ENCODE measurements around the gene RPS19.
A peak's percentile ranks its signal among the peaks of the same experiment; 100 is the strongest.

Gene RPS19

DNA sequence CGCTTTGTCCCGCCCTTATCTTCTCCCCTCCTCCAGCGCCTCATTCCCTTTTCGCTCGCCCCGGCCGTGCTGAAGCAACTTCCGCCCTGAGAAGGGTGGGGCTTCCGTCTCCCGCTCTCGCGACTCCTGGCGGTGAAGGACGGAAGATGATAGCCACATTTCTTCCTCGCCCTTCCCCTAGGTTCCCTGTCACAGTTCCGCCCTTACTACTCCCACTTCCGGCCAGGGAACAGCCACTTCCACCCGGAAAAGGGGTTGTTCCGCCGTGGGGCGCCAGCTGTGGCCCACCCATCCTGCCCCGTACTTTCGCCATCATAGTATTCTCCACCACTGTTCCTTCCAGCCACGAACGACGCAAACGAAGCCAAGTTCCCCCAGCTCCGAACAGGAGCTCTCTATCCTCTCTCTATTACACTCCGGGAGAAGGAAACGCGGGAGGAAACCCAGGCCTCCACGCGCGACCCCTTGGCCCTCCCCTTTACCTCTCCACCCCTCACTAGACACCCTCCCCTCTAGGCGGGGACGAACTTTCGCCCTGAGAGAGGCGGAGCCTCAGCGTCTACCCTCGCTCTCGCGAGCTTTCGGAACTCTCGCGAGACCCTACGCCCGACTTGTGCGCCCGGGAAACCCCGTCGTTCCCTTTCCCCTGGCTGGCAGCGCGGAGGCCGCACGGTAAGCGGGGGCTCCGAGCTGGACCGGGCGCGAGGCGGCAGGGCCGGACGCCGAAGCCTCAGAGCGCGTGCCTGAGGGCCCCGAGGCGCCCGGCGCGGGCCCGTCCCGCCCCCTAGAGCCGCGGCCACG lies at the start of gene RPS19:
Gene RPS19, plus strand, starts transcription at position 638 of the 801 bp plus-strand sequence. CDS start 520 bp downstream, outside the sequence.
- peak; percentile 99 for DNase-seq

- no peak for DNase-seq
These were observed 49.8 kb upstream of the RPS19 start for GRCh38 chr19:41810301-41810700.

GRCh38 chr19:41811036-41811435 lies 49.0 kb upstream of the RPS19 start:
- DNase-seq, result no peak

DNA sequence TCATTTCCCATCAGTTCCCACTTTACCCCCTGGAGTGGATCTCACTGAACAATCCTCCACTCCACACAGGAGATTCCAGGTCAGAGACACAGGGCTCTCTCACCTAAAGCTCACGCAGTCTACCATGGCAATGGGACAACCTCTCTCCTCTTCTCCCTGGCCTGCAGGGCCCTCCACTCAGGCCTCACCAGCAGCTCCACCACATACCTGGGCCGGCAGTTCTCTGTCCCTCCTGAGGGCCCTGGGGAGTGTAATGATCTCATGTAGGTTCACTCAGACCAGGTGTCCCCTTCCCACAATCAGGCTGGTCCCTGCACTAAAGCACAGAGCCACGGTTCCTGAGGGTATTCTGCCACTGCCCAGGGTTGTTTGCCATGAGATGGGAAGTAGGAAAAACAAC lies 48.1 kb upstream of the RPS19 start:
- DNase-seq, result no peak

- no peak for DNase-seq
These were observed 46.1 kb upstream of the RPS19 start for GRCh38 chr19:41813911-41814310.

DNA sequence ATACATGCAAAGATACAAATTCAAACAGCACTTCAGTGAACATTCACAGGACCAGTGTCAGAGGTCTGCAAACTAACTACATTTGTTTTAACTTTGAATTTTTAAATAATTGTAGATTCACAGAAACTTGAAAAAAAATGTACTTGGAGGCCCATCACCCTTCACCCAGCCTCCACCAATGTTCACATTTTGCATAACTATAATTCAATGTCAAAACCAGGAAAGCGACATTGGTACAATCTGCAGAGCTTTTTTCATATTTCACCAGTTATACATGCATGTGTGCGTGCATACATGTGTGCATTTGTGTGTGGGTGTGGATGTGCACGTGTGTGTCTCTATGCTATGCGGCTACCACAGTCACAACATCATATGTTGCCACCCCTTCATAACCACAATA lies 44.8 kb upstream of the RPS19 start:
- no peak for DNase-seq

DNA sequence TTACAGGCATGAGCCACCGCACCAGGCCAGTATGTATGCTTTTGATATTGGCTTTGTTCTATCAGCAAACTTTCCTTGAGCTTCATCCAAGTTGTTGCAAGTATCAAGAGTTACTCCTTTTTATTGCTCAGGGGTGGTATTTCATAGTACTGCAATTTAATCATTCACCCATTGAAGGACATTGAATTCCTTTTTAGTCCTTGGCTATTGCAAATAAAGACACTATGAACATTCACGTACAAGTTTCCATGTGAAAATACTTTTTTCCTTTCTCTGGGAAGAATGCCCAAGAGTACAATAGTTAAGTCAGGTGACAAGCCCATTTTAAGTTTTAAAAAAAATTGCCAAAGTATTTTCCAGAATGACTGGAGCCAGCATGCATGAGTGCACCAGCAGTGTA lies 43.3 kb upstream of the RPS19 start:
- DNase-seq, result no peak

- DNase-seq, result peak; percentile 22
These were observed 38.9 kb upstream of the RPS19 start for GRCh38 chr19:41821003-41821735.

DNA sequence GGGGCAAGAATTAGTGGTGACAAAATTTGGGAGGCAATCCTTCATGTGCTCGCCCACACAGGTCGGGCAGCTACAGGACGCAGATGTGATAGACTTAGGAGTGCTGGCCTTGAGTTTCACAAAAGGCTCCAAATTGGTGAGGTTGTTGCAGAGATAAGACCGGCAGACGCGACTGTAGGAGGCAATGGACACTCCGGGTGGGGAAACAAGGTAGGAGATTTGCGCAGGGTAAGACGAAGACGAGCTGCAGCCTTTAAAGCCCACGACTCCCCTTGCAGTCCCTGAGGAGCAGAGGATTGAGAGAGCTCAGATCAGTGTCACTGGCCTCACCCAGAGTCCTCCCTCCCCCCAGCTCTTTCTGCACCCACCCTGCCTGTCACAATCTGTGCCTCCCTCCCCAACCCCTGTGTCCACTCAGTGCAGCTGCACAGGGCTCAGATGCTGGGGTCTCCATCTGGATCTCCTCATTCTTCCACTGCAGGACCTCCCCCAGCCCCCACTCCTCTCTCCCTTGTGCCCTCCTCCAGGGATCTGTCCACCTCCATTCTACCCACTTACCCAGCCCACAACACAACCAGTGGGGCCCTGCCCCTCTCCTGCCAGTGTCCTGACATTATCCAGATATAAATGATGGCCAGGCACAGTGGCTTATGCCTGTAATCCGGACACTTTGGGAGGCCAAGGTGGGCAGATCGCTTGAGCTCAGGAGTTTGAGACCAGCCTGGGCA lies 21.9 kb upstream of the RPS19 start:
- DNase-seq, result no peak

GRCh38 chr19:41839211-41839610 lies 20.8 kb upstream of the RPS19 start:
- no peak for DNase-seq

DNA sequence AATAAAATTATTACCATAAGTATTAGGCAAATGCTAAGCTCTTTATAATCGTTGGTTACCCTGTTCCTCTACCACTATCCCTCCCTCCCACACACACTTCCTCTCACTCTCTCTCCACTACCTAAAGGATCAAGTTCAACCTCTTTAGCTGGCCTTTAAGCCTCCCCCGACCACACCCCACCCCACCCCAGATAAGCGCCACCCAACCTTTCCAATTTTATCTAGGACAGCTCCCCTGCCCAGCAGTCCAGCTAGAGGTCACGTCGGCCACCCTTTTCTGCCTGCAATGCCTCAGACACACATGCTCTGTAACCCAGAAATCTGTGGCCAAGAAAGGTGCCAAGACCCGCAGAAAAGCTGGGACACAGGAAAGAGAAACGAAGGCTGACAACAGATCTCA lies 16.7 kb upstream of the RPS19 start:
- DNase-seq, result no peak

DNA sequence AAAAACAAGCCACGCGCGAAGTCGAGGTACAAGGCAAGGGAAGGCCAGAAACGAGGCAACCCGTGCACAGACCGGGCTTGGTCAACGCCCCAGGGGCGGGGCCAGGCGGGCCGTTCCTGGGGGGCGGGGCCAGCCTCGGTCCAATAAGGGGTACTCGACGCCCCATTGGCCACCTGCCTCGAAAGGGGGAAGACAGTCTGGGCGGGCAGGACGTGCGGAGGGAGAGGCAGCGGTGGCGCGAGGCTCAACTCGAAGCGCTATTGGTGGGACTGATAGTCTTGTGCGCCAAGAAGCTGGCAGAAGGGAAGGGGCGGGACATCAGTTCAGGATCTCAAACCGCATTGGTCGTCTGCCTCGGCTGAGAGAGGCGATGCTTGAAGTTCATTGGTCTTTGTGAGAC lies 15.5 kb upstream of the RPS19 start, which contains the start of gene LYPD4:
Gene LYPD4, minus strand, starts transcription at position 83 of the 400 bp plus-strand sequence. CDS start 5,398 bp downstream, outside the sequence.
- DNase-seq, result no peak

DNA sequence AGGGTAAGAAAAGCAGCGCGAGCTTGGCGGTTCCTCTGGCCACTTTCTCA lies 15.2 kb upstream of the RPS19 start, which contains the start of gene DMRTC2:
Gene DMRTC2, plus strand, starts transcription at position 42 of the 50 bp plus-strand sequence. CDS start 2,387 bp downstream, outside the sequence.
- DNase-seq, result no peak

- no peak for DNase-seq
These were observed 14.9 kb upstream of the RPS19 start for GRCh38 chr19:41845051-41845590.

- no peak for DNase-seq
These were observed 12.5 kb upstream of the RPS19 start for GRCh38 chr19:41847351-41848105.

- no peak for DNase-seq
These were observed 11.4 kb upstream of the RPS19 start for GRCh38 chr19:41848666-41849065.

DNA sequence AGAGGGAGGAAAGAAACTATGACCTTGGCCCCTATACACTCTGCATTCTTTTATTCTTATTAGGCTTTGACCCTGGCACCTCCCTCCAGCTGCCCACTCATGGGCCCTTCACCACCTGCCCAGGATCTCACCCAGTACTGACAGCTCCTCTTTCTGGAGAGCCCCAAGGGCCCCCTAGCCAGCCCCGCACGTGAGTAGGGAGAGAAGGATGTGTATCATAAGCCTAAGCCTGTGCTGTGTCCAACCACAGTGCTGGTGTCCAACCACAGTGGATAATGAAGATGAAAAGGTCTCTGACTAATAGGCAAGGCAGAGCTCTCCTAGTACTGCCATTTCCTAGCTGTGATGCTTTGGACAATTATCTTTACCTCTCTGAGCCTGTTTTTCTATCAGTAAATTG lies 11.0 kb upstream of the RPS19 start:
- DNase-seq, result no peak

GRCh38 chr19:41850381-41850780 lies 9.7 kb upstream of the RPS19 start:
- no peak for DNase-seq

- DNase-seq, result no peak
These were observed 8.6 kb upstream of the RPS19 start for GRCh38 chr19:41851456-41851855.

GRCh38 chr19:41853344-41853743 lies 6.7 kb upstream of the RPS19 start:
- DNase-seq, result no peak

- DNase-seq, result no peak
These were observed 6.3 kb upstream of the RPS19 start for GRCh38 chr19:41853768-41854167.

GRCh38 chr19:41859213-41859617 lies 840 bp upstream of the RPS19 start:
- DNase-seq, result no peak
